Ishikawa (cell line): ENCODE measurements around the gene TRIM72.

Experiments used
- CEBPB ChIP-seq: IDR thresholded peaks from 2 replicates; pipeline ENCODE4 v1.6.1; 2012
- CREB1 ChIP-seq: IDR thresholded peaks from 2 replicates; pipeline ENCODE4 v1.6.1; 2012; ENCODE audit warnings: low read depth
- EGR1 ChIP-seq: IDR thresholded peaks from 2 replicates; pipeline ENCODE4 v1.6.1; 2012
- EP300 ChIP-seq: IDR thresholded peaks from 2 replicates; pipeline ENCODE4 v1.6.1; 2012; ENCODE audit warnings: borderline replicate concordance
- FOXM1 ChIP-seq: IDR thresholded peaks from 2 replicates; pipeline ENCODE4 v1.6.1; 2012; ENCODE audit warnings: low read depth, borderline replicate concordance
- MAX ChIP-seq: IDR thresholded peaks from 2 replicates; pipeline ENCODE4 v1.6.1; 2012
- NFIC ChIP-seq: IDR thresholded peaks from 2 replicates; pipeline ENCODE4 v1.6.1; 2012
- RAD21 ChIP-seq: IDR thresholded peaks from 2 replicates; pipeline ENCODE4 v1.6.1; 2012; ENCODE audit warnings: low read depth
- REST ChIP-seq: IDR thresholded peaks from 2 replicates; pipeline ENCODE4 v1.6.1; 2012; ENCODE audit warnings: low read depth, mild to moderate bottlenecking
- TAF1 ChIP-seq: IDR thresholded peaks from 2 replicates; pipeline ENCODE4 v1.6.1; 2012; ENCODE audit warnings: low read depth, mild to moderate bottlenecking
- TCF12 ChIP-seq: IDR thresholded peaks from 2 replicates; pipeline ENCODE4 v1.6.1; 2012; ENCODE audit warnings: low read depth
- TEAD4 ChIP-seq: IDR thresholded peaks from 2 replicates; pipeline ENCODE4 v1.6.1; 2012
- USF1 ChIP-seq: IDR thresholded peaks from 2 replicates; pipeline ENCODE4 v1.6.1; 2012
- YY1 ChIP-seq: IDR thresholded peaks from 2 replicates; pipeline ENCODE4 v1.6.1; 2012; ENCODE audit warnings: low read depth
- ZBTB7A ChIP-seq: IDR thresholded peaks from 2 replicates; pipeline ENCODE4 v1.6.1; 2012; ENCODE audit warnings: low read depth

TRIM72 gene

GRCh38 chr16:31191697-31192428 lies 22.1 kb upstream of the TRIM72 start:
- TF ChIP-seq NFIC (no peak), EP300 (no peak), ZBTB7A (no peak), MAX (no peak), CEBPB (no peak), TEAD4 (no peak), CREB1 (no peak), YY1 (no peak), TCF12 (no peak), RAD21 (no peak), EGR1 (no peak), TAF1 (no peak), REST (no peak), FOXM1 (no peak), USF1 (no peak)

GRCh38 chr16:31192856-31193642 lies 20.9 kb upstream of the TRIM72 start:
- TF ChIP-seq TCF12 (no peak), EGR1 (no peak), MAX (no peak), RAD21 (no peak), CREB1 (no peak), YY1 (no peak), ZBTB7A (no peak), FOXM1 (no peak), TAF1 (no peak), USF1 (no peak), NFIC (no peak), REST (no peak), CEBPB (no peak), EP300 (no peak)

- TF ChIP-seq CREB1 = no peak
- no peak for TF ChIP-seq ZBTB7A
- TF ChIP-seq NFIC = no peak
- no peak for TF ChIP-seq TEAD4
- no peak for TF ChIP-seq EGR1
- no peak for TF ChIP-seq TAF1
- TF ChIP-seq YY1 = no peak
- no peak for TF ChIP-seq USF1
- TF ChIP-seq TCF12 = no peak
- no peak for TF ChIP-seq CEBPB
- no peak for TF ChIP-seq FOXM1
- TF ChIP-seq RAD21 = no peak
- TF ChIP-seq REST = no peak
- TF ChIP-seq EP300 = no peak
- no peak for TF ChIP-seq MAX
These were observed 20.0 kb upstream of the TRIM72 start for GRCh38 chr16:31193874-31194273.
